HUES64 (cell line): ENCODE results near the gene CMBL.
A peak's percentile ranks its signal among the peaks of the same experiment; 100 is the strongest.
"Not testable (repeated sequence)": the region's sequence is repeated elsewhere in the genome, so short reads cannot be mapped to it uniquely, and the experiment has no call there.

Source experiments
- H3K27ac ChIP-seq: 2 replicates; pipeline ENCODE4 v1.7.0; 2013; ENCODE audit warnings: low read depth, low read length, inconsistent platforms
- H3K27me3 ChIP-seq: 2 replicates; pipeline ENCODE4 v1.6.1; 2013; ENCODE audit warnings: mild to moderate bottlenecking, low read length; ENCODE audit not compliant: insufficient read depth
- H3K36me3 ChIP-seq: 2 replicates; pipeline ENCODE4 v1.6.1; 2013; ENCODE audit warnings: mild to moderate bottlenecking, low read length; ENCODE audit not compliant: insufficient read depth
- H3K4me1 ChIP-seq: 2 replicates; pipeline ENCODE4 v1.6.1; 2013; ENCODE audit warnings: mild to moderate bottlenecking, low read length, moderate library complexity; ENCODE audit not compliant: insufficient read depth
- H3K4me3 ChIP-seq: 2 replicates; pipeline ENCODE4 v1.5.1; 2013; ENCODE audit warnings: mild to moderate bottlenecking, low read length, moderate library complexity
- H3K9ac ChIP-seq: 2 replicates; pipeline ENCODE4 v1.6.1; 2013; ENCODE audit warnings: mild to moderate bottlenecking, low read depth, low read length
- H3K9me3 ChIP-seq: 2 replicates; pipeline ENCODE4 v1.6.1; 2013; ENCODE audit warnings: low read depth, low read length; ENCODE audit not compliant: insufficient read depth
- WGBS: fragments of 150-250, 120-280 bp; methylation state at CpG from one replicate; pipeline ENCODE4 v1.1.7; 2013; ENCODE audit warnings: missing lambda C conversion rate; 5-methylcytosine and 5-hydroxymethylcytosine counted together

CMBL gene

DNA sequence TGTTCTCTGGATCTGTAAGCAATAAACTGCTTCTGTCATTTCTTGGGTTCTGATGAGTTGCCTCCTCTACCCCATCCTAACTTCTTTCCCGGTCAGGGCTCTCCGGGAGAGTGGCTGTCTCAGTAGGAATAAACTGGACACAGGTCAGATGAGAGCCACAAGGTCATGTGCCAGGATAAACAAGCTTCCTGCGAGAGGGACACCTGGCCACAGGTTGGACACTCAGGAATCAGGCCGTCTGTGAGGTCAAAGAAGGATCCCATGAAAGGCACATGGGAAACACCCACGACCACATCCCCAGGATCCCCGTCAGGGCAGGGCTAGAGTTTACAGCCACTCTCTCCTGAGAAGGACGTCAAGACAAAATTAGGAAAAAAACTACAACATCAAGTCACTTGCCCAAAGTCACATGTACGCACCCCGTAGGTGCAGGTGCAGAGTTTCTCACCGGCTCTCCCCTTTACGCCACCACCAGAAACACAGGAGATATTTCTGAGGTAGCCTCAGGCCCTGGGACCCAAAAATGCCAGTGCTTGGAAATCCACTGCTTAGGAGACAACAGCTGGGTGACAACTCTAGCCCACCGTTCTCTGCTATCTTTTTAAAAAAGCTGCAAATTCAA, 28.9 kb downstream of the CMBL start:
- Histone ChIP-seq H3K9ac (no peak overlapping the region), H3K4me1 (peaks cover 10% of the 10 kb centered on the region), H3K27ac (no peak overlapping the region), H3K27me3 (no peaks in the 10 kb centered on the region), H3K4me3 (no peak overlapping the region), H3K36me3 (no peaks in the 10 kb centered on the region), H3K9me3 (no peaks in the 10 kb centered on the region)
- 96% methylated on average over 11 of the region's 12 CpGs for WGBS

- no peaks in the 10 kb centered on the region for H3K9me3 ChIP-seq
- WGBS = 94% methylated on average over 13 of the region's 13 CpGs
- H3K9ac ChIP-seq = no peak overlapping the region
- no peak overlapping the region for H3K4me3 ChIP-seq
- no peak overlapping the region for H3K27ac ChIP-seq
- no peaks in the 10 kb centered on the region for H3K36me3 ChIP-seq
- H3K27me3 ChIP-seq = no peaks in the 10 kb centered on the region
- peaks cover 10% of the 10 kb centered on the region for H3K4me1 ChIP-seq
Observed at GRCh38 chr5:10277773-10278630, 29.7 kb downstream of the CMBL start.

- Histone ChIP-seq H3K9ac (no peak overlapping the region), H3K4me1 (peaks cover 14% of the 10 kb centered on the region), H3K9me3 (no peaks in the 10 kb centered on the region), H3K27me3 (no peaks in the 10 kb centered on the region), H3K4me3 (no peak overlapping the region), H3K36me3 (no peaks in the 10 kb centered on the region), H3K27ac (no peak overlapping the region)
- WGBS = 92% methylated on average over 6 of the region's 7 CpGs
Observed at GRCh38 chr5:10276691-10277090, 31.0 kb downstream of the CMBL start.

DNA sequence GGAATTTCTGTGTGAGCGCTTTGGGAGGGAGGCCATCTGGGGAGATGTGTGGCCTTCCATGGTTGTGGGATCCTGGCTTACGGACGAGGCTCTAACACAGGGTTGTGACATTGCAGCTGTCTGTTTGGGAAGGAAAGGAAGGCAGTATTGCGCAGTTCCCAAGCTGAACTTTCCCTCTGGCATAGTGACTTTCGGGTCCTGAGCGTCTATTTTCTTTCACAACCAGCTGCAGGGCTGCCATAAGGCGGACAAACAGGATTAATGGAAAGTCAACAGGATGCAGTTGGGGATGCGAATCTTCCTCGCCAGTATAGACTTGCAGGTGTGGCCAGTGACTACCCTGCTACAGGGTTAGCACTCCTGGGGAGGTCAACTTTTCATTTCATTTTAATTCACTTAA, 31.7 kb downstream of the CMBL start:
- peak overlapping the region; percentile 37; the same call in 1 of the 2 replicates for H3K9ac ChIP-seq
- H3K36me3 ChIP-seq = no peaks in the 10 kb centered on the region
- no peak overlapping the region for H3K4me3 ChIP-seq
- WGBS = 86% methylated on average over 9 of the region's 9 CpGs
- no peaks in the 10 kb centered on the region for H3K27me3 ChIP-seq
- H3K27ac ChIP-seq = no peak overlapping the region
- H3K4me1 ChIP-seq = peaks cover 14% of the 10 kb centered on the region
- H3K9me3 ChIP-seq = no peaks in the 10 kb centered on the region

- Histone ChIP-seq H3K27ac (0 out of 2 replicates have a peak overlapping the region, but pooled peaks have one; percentile 13), H3K9ac (peak overlapping the region; percentile 37; the same call in 1 of the 2 replicates), H3K4me3 (no peak overlapping the region), H3K4me1 (peaks cover 14% of the 10 kb centered on the region), H3K27me3 (no peaks in the 10 kb centered on the region), H3K9me3 (no peaks in the 10 kb centered on the region), H3K36me3 (no peaks in the 10 kb centered on the region)
- 72% methylated on average over 10 of the region's 10 CpGs for WGBS
Observed at GRCh38 chr5:10275460-10275859, 32.2 kb downstream of the CMBL start.

- not testable (repeated sequence) for H3K4me3 ChIP-seq, H3K9me3 ChIP-seq, H3K27ac ChIP-seq, H3K27me3 ChIP-seq, H3K36me3 ChIP-seq, H3K9ac ChIP-seq
- 84% methylated on average over 5 of the region's 6 CpGs for WGBS
- peaks cover 21% of the 10 kb centered on the region for H3K4me1 ChIP-seq
Observed at GRCh38 chr5:10272875-10273209, 34.9 kb downstream of the CMBL start.

DNA sequence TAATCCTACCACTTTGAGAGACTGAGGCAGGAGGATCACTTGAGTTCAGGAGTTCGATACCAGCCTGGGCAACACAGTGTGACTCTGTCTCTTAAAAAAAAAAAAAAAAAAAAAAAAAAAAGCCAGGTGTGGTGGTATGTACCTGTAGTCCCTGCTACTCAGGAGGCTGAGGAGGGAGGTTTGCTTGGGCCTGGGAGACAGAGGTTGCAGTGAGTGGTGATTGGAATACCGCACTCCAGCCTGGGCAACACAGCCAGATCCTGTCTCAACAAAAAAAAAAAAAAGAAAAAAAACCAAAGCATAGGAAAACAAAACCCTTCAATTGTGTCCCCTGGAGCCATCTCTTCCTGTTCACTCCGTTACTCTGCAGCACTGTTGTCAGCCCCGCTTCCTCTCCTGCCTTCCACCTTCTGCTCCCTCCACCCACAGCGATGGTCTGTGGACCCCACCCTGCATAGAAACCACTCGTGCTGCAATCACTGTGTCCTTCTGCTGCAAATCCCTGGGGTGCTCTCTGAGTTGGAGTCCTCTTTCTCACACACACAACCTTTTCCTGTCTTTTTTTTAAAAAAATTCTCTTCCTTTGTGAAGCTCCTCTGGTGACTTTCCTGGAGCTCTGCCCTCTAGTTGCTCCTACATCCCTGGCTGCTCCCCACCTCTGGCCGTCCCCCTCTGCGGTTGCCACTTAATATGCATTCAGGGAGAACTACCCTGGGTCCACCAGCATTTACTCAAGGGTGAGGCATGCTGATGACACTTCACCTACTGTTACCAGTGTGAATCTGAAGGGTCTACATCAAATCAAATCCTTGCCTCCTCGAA, 35.4 kb downstream of the CMBL start:
- H3K27me3 ChIP-seq = no peaks in the 10 kb centered on the region

DNA sequence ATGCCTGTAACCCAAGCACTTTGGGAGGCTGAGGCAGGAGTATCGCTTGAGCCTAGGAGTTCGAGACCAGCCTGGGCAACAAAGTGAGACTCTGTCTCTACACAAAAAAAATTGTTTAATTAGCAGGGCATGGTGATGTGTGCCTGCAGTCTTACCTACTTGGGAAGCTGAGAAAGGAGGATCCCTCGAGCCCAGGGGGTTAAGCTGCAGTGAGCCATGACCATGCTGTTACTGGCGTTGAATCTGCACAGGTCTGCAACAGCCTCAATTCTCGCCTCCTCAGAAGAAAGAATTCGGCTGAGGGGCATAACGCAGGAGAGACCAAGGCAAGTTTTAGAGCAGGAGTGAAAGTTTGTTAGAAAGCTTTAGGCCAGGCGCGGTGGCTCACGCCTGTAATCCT, 39.6 kb downstream of the CMBL start:
- Histone ChIP-seq H3K27ac (no peak overlapping the region), H3K27me3 (no peaks in the 10 kb centered on the region), H3K9me3 (no peaks in the 10 kb centered on the region), H3K36me3 (peaks cover 36% of the 10 kb centered on the region), H3K9ac (no peak overlapping the region), H3K4me1 (peaks cover 11% of the 10 kb centered on the region), H3K4me3 (no peak overlapping the region)
- 90% methylated on average over 10 of the region's 10 CpGs for WGBS

More for the DNA sequence above, 35.4 kb downstream of the CMBL start:
- peaks cover 21% of the 10 kb centered on the region for H3K4me1 ChIP-seq
- no peak overlapping the region for H3K27ac ChIP-seq
- WGBS = 69% methylated on average over 8 of the region's 9 CpGs
- no peak overlapping the region for H3K4me3 ChIP-seq
- H3K9me3 ChIP-seq = no peaks in the 10 kb centered on the region
- H3K9ac ChIP-seq = no peak overlapping the region
- H3K36me3 ChIP-seq = no peaks in the 10 kb centered on the region

DNA sequence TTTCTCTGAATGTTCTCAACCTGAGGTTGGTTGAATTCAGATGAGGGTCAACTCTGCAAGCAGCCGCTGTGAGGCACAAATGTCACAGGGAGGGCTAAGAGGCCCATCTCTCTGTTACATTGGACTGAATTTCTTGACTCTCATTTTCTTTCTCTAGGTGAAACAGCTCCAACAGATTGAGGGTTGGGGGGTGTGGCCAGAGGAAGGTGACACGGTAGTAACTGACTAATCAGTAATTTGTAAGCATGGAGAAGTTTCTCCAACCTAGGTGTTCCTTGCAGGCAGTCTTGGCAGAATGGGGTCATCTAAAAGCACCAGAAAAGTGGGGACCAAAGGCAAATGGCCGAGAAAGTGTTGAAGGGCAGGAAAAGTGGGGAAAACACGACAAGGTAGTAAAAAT, 40.9 kb downstream of the CMBL start:
- H3K4me1 ChIP-seq = peaks cover 7% of the 10 kb centered on the region
- no peak overlapping the region for H3K9ac ChIP-seq
- H3K27ac ChIP-seq = no peak overlapping the region
- H3K9me3 ChIP-seq = no peaks in the 10 kb centered on the region
- no peaks in the 10 kb centered on the region for H3K27me3 ChIP-seq
- H3K4me3 ChIP-seq = no peak overlapping the region
- peaks cover 49% of the 10 kb centered on the region for H3K36me3 ChIP-seq
- 80% methylated on average over 4 of the region's 4 CpGs for WGBS

- 89% methylated on average over 4 of the region's 4 CpGs for WGBS
- peaks cover 56% of the 10 kb centered on the region for H3K36me3 ChIP-seq
- no peak overlapping the region for H3K9ac ChIP-seq
- H3K4me1 ChIP-seq = peaks cover 7% of the 10 kb centered on the region
- no peak overlapping the region for H3K27ac ChIP-seq
- no peaks in the 10 kb centered on the region for H3K9me3 ChIP-seq
- no peaks in the 10 kb centered on the region for H3K27me3 ChIP-seq
- no peak overlapping the region for H3K4me3 ChIP-seq
Observed at GRCh38 chr5:10266137-10266536, 41.6 kb downstream of the CMBL start.
